Activated T-helper 1 cell treated with anti-CD3 and anti-CD28 coated beads, Interleukin-12 subunit alpha, Interleukin-12 subunit beta, Interleukin-2, Interleukin-4 antibody, amounts not matched to agents 30 ng/mL and 10 ng/mL and 1 ng/mL, durations not matched to agents 14 hours and 24 hours and 36 hours (primary cell): ENCODE measurements around the gene CLEC19A. TPM values are rescaled to one million over a fixed set of nuclear protein-coding genes. Genes with fewer than 3 reads are reported as not detected.

ENCODE experiments used
- DNase-seq: peaks from one replicate; pipeline ENCODE4 v3.0.0; 2021; ENCODE audit warnings: low spot score
- H3K27ac Mint-ChIP-seq: one replicate; pipeline ENCODE4 v1.8.0; 2021; ENCODE audit warnings: mild to moderate bottlenecking, mixed read lengths
- H3K27me3 Mint-ChIP-seq: one replicate; pipeline ENCODE4 v1.8.0; 2022; ENCODE audit warnings: mild to moderate bottlenecking, moderate library complexity, mixed read lengths; ENCODE audit not compliant: insufficient read depth
- H3K36me3 Mint-ChIP-seq: one replicate; pipeline ENCODE4 v1.8.0; 2021; ENCODE audit warnings: low read depth, mixed read lengths
- H3K4me1 Mint-ChIP-seq: one replicate; pipeline ENCODE4 v1.8.0; 2021; ENCODE audit warnings: low read depth, mixed read lengths
- H3K4me3 Mint-ChIP-seq: one replicate; pipeline ENCODE4 v1.8.0; 2021; ENCODE audit warnings: mild to moderate bottlenecking, moderate library complexity, mixed read lengths
- H3K9me3 Mint-ChIP-seq: one replicate; pipeline ENCODE4 v1.8.0; 2021; ENCODE audit warnings: mixed read lengths
- intact Hi-C: fragments of 100-400 bp; cut with micrococcal nuclease; formaldehyde crosslinking; loops from one replicate; pipeline ENCODE4 v1.15.1; 2024
- total RNA-seq: library from RNA; stranded (reverse); gene quantifications from 2 replicates; pipeline ENCODE4 v1.2.3, GENCODE V29; 2022

Gene CLEC19A
- total RNA-seq, 1 donor from 2014 or later = not detected

DNA sequence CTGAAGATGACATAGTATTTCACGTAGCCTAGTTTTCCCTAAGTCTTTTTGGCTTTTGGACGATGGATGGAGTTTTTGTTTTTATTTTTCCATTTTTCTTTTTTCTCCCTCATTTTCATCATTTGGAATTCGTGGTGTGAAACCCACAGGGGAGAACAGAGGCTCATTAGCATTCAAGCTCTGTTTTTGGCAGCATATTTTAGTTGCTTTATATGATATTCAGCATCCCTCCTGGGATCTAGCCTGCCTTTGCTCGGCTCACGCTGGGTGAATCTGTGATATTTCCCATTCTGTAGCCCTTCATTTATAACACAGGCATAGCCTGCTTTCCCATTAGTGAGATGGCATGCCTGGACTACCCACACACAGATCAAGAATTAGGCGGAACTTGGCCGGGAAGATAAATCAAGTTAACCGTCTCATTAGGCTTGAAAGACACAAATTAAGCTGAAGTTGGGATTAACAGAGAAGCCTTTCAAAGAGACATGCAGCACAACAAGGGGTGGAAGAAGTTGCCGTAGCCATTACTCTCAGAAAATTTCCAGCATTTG lies 20.1 kb upstream of the CLEC19A start:
- H3K4me1 Mint-ChIP-seq = no peaks in the 10 kb centered on the region
- H3K9me3 Mint-ChIP-seq = peaks cover 18% of the 10 kb centered on the region
- no peaks in the 10 kb centered on the region for H3K36me3 Mint-ChIP-seq
- H3K4me3 Mint-ChIP-seq = no peak overlapping the region
- no peak for DNase-seq
- intact Hi-C loops = no loop called here
- H3K27ac Mint-ChIP-seq = no peak overlapping the region
- H3K27me3 Mint-ChIP-seq = no peaks in the 10 kb centered on the region

GRCh38 chr16:19266774-19267173 lies 18.8 kb upstream of the CLEC19A start:
- no peaks in the 10 kb centered on the region for H3K36me3 Mint-ChIP-seq
- no peak overlapping the region for H3K4me3 Mint-ChIP-seq
- DNase-seq = no peak
- no peaks in the 10 kb centered on the region for H3K4me1 Mint-ChIP-seq
- no peak overlapping the region for H3K27ac Mint-ChIP-seq
- H3K9me3 Mint-ChIP-seq = peaks cover 18% of the 10 kb centered on the region
- intact Hi-C loops = no loop called here
- H3K27me3 Mint-ChIP-seq = no peaks in the 10 kb centered on the region

GRCh38 chr16:19269098-19269497 lies 16.4 kb upstream of the CLEC19A start:
- H3K4me1 Mint-ChIP-seq = no peaks in the 10 kb centered on the region
- no peaks in the 10 kb centered on the region for H3K27me3 Mint-ChIP-seq
- H3K36me3 Mint-ChIP-seq = no peaks in the 10 kb centered on the region
- no peak overlapping the region for H3K27ac Mint-ChIP-seq
- intact Hi-C loops = no loop called here
- no peak overlapping the region for H3K4me3 Mint-ChIP-seq
- peaks cover 18% of the 10 kb centered on the region for H3K9me3 Mint-ChIP-seq
- DNase-seq = no peak

- no peak overlapping the region for H3K4me3 Mint-ChIP-seq
- DNase-seq = no peak
- H3K27me3 Mint-ChIP-seq = no peaks in the 10 kb centered on the region
- H3K9me3 Mint-ChIP-seq = peaks cover 2% of the 10 kb centered on the region
- no peaks in the 10 kb centered on the region for H3K4me1 Mint-ChIP-seq
- no peak overlapping the region for H3K27ac Mint-ChIP-seq
- no peaks in the 10 kb centered on the region for H3K36me3 Mint-ChIP-seq
- intact Hi-C loops = no loop called here
Measured at GRCh38 chr16:19274165-19274797, 11.2 kb upstream of the CLEC19A start.

DNA sequence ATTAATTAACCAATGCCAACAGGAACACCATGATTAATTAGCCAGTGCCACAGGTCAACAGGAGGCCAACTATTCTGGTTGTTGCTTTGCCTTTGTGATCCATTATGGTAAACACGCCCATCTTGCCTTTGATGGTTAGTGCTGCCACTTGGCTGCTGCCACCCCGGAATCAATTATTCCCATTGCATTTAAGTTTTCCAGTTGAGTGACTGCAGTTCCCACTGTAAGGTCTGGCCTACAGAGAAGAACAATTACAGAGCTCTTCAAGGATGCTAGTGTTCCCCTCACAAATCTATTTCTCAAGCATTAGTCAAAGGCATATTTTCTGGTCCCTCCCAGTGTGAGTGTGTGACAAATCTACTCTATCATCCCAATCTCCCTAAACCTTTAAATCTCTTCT lies 7.1 kb upstream of the CLEC19A start:
- no peaks in the 10 kb centered on the region for H3K9me3 Mint-ChIP-seq
- no peaks in the 10 kb centered on the region for H3K27me3 Mint-ChIP-seq
- intact Hi-C loops = no loop called here
- H3K27ac Mint-ChIP-seq = no peak overlapping the region
- no peaks in the 10 kb centered on the region for H3K36me3 Mint-ChIP-seq
- H3K4me1 Mint-ChIP-seq = no peaks in the 10 kb centered on the region
- no peak for DNase-seq
- no peak overlapping the region for H3K4me3 Mint-ChIP-seq

- H3K4me1 Mint-ChIP-seq = no peaks in the 10 kb centered on the region
- no peak overlapping the region for H3K27ac Mint-ChIP-seq
- H3K9me3 Mint-ChIP-seq = no peaks in the 10 kb centered on the region
- H3K4me3 Mint-ChIP-seq = no peak overlapping the region
- intact Hi-C loops = no loop called here
- no peaks in the 10 kb centered on the region for H3K27me3 Mint-ChIP-seq
- no peaks in the 10 kb centered on the region for H3K36me3 Mint-ChIP-seq
- no peak for DNase-seq
Measured at GRCh38 chr16:19281246-19281645, 4.3 kb upstream of the CLEC19A start.

GRCh38 chr16:19282101-19282500 lies 3.4 kb upstream of the CLEC19A start:
- H3K4me3 Mint-ChIP-seq = no peak overlapping the region
- no peak for DNase-seq
- H3K36me3 Mint-ChIP-seq = no peaks in the 10 kb centered on the region
- intact Hi-C loops = no loop called here
- no peak overlapping the region for H3K27ac Mint-ChIP-seq
- H3K27me3 Mint-ChIP-seq = no peaks in the 10 kb centered on the region
- no peaks in the 10 kb centered on the region for H3K9me3 Mint-ChIP-seq
- no peaks in the 10 kb centered on the region for H3K4me1 Mint-ChIP-seq

DNA sequence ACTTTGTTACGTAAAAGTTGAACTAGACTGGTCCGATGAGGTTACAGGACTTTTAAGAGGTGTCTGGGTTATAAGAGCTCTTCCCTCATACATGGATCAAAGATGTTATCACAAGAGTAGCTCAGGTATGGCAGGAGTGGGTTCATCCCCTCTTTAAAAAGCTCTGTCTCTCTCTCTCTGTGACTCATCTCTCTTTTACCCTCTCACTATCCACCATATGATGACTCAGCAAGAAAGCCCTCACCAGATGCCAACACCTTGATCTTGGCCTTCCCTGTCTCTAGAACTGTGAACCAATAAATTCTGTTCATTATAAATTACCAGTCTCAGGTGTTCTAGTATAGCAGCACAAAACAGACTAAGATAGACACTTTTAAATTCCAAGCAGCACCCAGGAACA lies 1.9 kb upstream of the CLEC19A start:
- intact Hi-C loops = no loop called here
- Mint-ChIP-seq H3K9me3 (no peaks in the 10 kb centered on the region), H3K4me3 (no peak overlapping the region), H3K4me1 (no peaks in the 10 kb centered on the region), H3K36me3 (no peaks in the 10 kb centered on the region), H3K27ac (no peak overlapping the region), H3K27me3 (peaks cover 4% of the 10 kb centered on the region)
- DNase-seq = no peak

GRCh38 chr16:19284207-19284606 lies 1.3 kb upstream of the CLEC19A start:
- no peak overlapping the region for H3K27ac Mint-ChIP-seq
- peaks cover 4% of the 10 kb centered on the region for H3K27me3 Mint-ChIP-seq
- no peaks in the 10 kb centered on the region for H3K4me1 Mint-ChIP-seq
- intact Hi-C loops = no loop called here
- no peaks in the 10 kb centered on the region for H3K36me3 Mint-ChIP-seq
- no peak overlapping the region for H3K4me3 Mint-ChIP-seq
- DNase-seq = no peak
- no peaks in the 10 kb centered on the region for H3K9me3 Mint-ChIP-seq

DNA sequence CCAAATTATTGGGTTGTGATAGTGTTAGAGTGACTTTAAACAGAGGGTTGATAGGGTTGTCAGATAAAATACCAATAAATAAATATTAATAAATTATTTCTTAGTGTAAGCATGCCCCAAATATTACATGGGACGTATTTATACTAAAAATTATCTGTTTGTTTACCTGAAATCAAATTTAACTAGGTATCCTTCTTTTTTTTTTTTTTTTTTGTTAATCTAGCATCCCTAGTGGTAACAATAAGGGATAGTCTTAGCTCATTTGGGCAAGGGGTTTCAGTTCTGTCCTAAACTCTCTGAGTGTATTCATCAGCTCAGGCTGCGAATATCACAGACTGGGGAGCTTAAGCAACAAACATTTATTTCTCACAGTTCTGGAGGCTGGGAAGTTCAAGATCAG lies 1.3 kb downstream of the CLEC19A start:
- no peaks in the 10 kb centered on the region for H3K36me3 Mint-ChIP-seq
- H3K27ac Mint-ChIP-seq = no peak overlapping the region
- peaks cover 4% of the 10 kb centered on the region for H3K27me3 Mint-ChIP-seq
- H3K9me3 Mint-ChIP-seq = no peaks in the 10 kb centered on the region
- DNase-seq = no peak
- intact Hi-C loops = no loop called here
- H3K4me1 Mint-ChIP-seq = no peaks in the 10 kb centered on the region
- H3K4me3 Mint-ChIP-seq = no peak overlapping the region

DNA sequence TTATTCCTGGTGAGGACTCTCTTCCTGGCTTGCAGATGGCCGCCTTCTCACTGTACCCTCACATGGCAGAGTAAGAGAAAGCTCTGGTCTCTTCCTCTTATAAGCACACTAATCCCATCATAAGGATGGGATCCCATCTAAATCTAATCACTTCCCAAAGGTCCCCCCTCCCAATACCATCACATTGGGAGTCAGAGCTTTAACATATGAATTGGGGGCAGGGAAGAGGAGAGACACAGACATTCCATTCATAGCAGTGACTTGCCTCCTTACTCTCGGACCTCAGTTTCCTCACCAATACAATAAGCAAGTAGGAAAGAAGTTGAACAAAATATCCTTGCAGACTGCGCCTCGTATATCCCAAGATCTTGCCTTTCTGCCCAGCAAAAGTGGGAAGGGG lies 1.7 kb downstream of the CLEC19A start:
- Mint-ChIP-seq H3K27ac (no peak overlapping the region), H3K4me3 (no peak overlapping the region)
- intact Hi-C loops = no loop called here

DNA sequence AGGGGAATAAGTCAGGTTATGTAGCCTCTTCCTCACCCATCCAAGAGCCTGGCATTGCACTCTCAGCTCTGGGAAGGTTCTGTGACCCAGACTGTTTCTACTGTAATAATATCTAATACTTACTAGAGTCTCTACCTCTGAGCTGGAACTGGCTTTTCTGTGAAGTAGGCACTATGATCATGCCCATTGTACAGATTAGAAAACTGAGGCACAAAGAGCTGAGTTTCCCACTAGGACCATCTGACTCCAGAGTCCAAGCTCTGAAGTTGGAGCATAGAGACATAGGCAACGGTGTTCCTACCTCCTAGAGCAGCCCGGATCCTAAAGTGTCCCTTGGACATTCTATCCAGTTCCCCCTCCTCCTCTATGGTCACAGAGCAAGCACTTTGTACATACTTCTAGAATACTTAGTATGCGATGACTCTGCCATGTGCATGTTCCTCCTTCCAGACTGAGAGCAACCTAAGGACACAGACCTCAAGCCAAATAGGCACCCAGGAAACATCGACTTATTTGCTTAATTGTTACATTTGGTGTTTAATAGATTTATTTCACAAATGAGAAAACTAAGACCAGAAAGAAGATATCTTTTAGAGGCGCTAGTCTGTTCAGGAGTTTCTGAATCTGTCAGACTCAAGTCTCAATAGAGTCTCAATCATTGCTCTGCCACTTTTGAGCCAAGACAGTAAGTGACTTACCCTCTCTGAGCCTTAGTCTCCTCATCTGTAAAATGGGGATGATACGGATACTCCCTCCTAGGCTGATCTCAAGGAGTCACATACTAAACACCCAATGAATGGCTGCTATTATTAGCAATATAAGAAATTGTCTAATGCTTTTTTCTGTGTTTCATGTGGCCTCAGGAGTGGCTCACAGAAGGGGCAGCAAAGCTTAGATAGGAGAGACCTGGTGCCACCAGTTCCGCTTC lies 3.6 kb downstream of the CLEC19A start:
- intact Hi-C loops = no loop called here
- H3K4me3 Mint-ChIP-seq = no peak overlapping the region
- no peaks in the 10 kb centered on the region for H3K9me3 Mint-ChIP-seq
- peaks cover 3% of the 10 kb centered on the region for H3K4me1 Mint-ChIP-seq
- H3K27ac Mint-ChIP-seq = no peak overlapping the region
- no peak for DNase-seq
- H3K27me3 Mint-ChIP-seq = peaks cover 4% of the 10 kb centered on the region
- no peaks in the 10 kb centered on the region for H3K36me3 Mint-ChIP-seq

More for the DNA sequence above, 1.7 kb downstream of the CLEC19A start:
- Mint-ChIP-seq H3K36me3 (no peaks in the 10 kb centered on the region), H3K9me3 (no peaks in the 10 kb centered on the region), H3K27me3 (peaks cover 4% of the 10 kb centered on the region), H3K4me1 (no peaks in the 10 kb centered on the region)
- DNase-seq = no peak

DNA sequence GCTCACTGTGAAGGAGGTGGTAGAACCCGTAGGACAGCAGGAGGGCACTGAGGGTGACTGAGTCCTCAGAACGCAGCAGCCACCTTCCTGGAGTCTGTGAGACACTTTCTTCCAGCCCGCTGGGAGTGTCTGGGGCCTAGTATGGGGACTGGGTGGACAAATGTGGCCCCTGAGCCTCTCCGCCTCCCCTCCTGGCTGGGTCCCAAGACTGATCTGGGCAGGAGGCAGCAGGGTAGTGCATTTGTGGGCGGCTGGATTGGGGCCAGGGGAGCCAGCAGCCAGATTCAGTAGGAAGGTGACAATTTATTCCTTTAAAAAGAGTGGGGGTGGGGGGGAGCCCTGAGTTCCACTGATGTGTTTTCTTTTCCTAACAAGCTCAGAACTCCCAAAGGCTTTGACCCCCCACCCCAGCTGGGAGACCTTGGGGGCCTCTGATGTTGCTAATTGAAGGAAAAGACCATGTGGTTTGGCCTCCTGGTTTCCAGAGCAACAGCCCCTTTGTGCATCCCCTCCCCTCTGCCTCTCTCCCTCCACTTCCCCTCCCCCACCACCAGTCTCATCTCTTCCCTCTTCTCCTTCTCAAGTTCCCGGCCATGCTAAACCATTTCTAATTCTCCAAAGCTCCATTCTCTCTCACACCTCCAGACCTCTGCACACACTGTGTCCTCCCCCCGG lies 4.4 kb downstream of the CLEC19A start:
- Mint-ChIP-seq H3K27me3 (peaks cover 4% of the 10 kb centered on the region), H3K36me3 (peaks cover 5% of the 10 kb centered on the region), H3K27ac (no peak overlapping the region), H3K4me3 (no peak overlapping the region), H3K9me3 (peaks cover 5% of the 10 kb centered on the region), H3K4me1 (peaks cover 11% of the 10 kb centered on the region)
- intact Hi-C loops = loop anchor here (5.0 kb wide), 1 partner anchor 363 kb away; the partner anchor contains the start of gene SMG1
- no peak for DNase-seq
